Caco-2 (cell line): ENCODE measurements around the gene PPFIBP1. TPM values are rescaled to one million over a fixed set of nuclear protein-coding genes. Genes with fewer than 3 reads are reported as not detected.

Experiments
- BruUV-seq: library from RNA; stranded (reverse); fragments of 400-500 nt; replicated peaks from 2 replicates; lab custom pipeline; 2021; lab: Mats Ljungman, UMichigan
- CTCF ChIA-PET: fragments of 300-600 bp; sonication (Branson Sonifier 250); formaldehyde crosslinking; loops from one replicate; lab custom pipeline; 2022; ENCODE audit warnings: antibody characterized with exemption; lab: Charles Lee
- POLR2A ChIA-PET: fragments of 300-600 bp; sonication (Branson Sonifier 250); formaldehyde crosslinking; loops from one replicate; lab custom pipeline; 2022; ENCODE audit warnings: antibody characterized with exemption; lab: Charles Lee
- DNase-seq, 2 experiments: peaks; one replicate each; pipeline versions ENCODE4 v3.0.0 to v3.0.0-alpha.2; 2020 to 2022
- H3K27me3 ChIP-seq: replicated peaks from 2 replicates; pipeline ENCODE4 v1.6.0; 2011; ENCODE audit warnings: low read length; ENCODE audit not compliant: control insufficient read depth, insufficient read depth
- H3K36me3 ChIP-seq: 2 replicates; pipeline ENCODE4 v1.5.1; 2011; ENCODE audit warnings: low read length; ENCODE audit not compliant: control insufficient read depth, insufficient read depth
- H3K4me1 ChIP-seq: fragments of 250-450 bp; sonication (Bioruptor Pico); 2 replicates; pipeline ENCODE4 v1.5.1; 2020; ENCODE audit warnings: mild to moderate bottlenecking
- H3K4me3 ChIP-seq: 2 replicates; pipeline ENCODE4 v1.5.1; 2011; ENCODE audit warnings: low read depth, mild to moderate bottlenecking, control low read depth, low read length
- H3K9me3 ChIP-seq: fragments of 250-450 bp; sonication (Bioruptor Pico); 2 replicates; pipeline ENCODE4 v1.5.1; 2020; ENCODE audit warnings: mild to moderate bottlenecking, moderate library complexity
- H3K27ac Mint-ChIP-seq: one replicate; pipeline ENCODE4 v1.8.0; 2022; ENCODE audit warnings: mixed read lengths; ENCODE audit not compliant: unreplicated experiment
- H3K27me3 Mint-ChIP-seq: one replicate; pipeline ENCODE4 v1.8.0; 2022; ENCODE audit warnings: mixed read lengths; ENCODE audit not compliant: insufficient read depth, unreplicated experiment
- H3K36me3 Mint-ChIP-seq: one replicate; pipeline ENCODE4 v1.8.0; 2022; ENCODE audit warnings: mild to moderate bottlenecking, mixed read lengths; ENCODE audit not compliant: insufficient read depth, unreplicated experiment
- H3K4me1 Mint-ChIP-seq: one replicate; pipeline ENCODE4 v1.8.0; 2022; ENCODE audit warnings: low read depth, mixed read lengths; ENCODE audit not compliant: unreplicated experiment
- H3K4me3 Mint-ChIP-seq: one replicate; pipeline ENCODE4 v1.8.0; 2022; ENCODE audit warnings: mild to moderate bottlenecking, moderate library complexity, mixed read lengths; ENCODE audit not compliant: unreplicated experiment
- H3K9me3 Mint-ChIP-seq: one replicate; pipeline ENCODE4 v1.8.0; 2022; ENCODE audit warnings: mixed read lengths; ENCODE audit not compliant: unreplicated experiment
- CTCF ChIP-seq, 2 experiments: fragments of 200-600 bp in 1 of 2; IDR thresholded peaks; 1 replicate in 1 of 2; 2 replicates in 1 of 2; pipeline versions ENCODE4 v1.5.1 to v1.8.0; 2011 to 2022; ENCODE audit warnings: antibody characterized with exemption in 1 of 2, control low read depth in 1 of 2, inconsistent platforms in 1 of 2, low read depth in 1 of 2, low read length in 1 of 2, mild to moderate bottlenecking in 1 of 2, moderate library complexity in 1 of 2; ENCODE audit not compliant: insufficient read depth in 1 of 2, severe bottlenecking in 1 of 2, unreplicated experiment in 1 of 2
- intact Hi-C: fragments of 100-400 bp; cut with micrococcal nuclease; formaldehyde crosslinking; loops from one replicate; pipeline ENCODE4 v1.10.0; 2022; ENCODE audit not compliant: unreplicated experiment
- total RNA-seq: library from RNA; stranded (reverse); gene quantifications from 2 replicates; pipeline ENCODE4 v1.2.3, GENCODE V29; 2022

The PPFIBP1 gene
- total RNA-seq, 1 experiment from 2014 or later = 109 TPM

GRCh38 chr12:27644158-27644845, 120.3 kb downstream of the PPFIBP1 start:
- no peaks in the 10 kb centered on the region for H3K9me3 ChIP-seq
- Mint-ChIP-seq H3K4me1 (peaks cover 17% of the 10 kb centered on the region), H3K36me3 (peaks cover 38% of the 10 kb centered on the region), H3K27me3 (no peaks in the 10 kb centered on the region), H3K4me3 (no peak overlapping the region), H3K27ac (no peak overlapping the region), H3K9me3 (no peaks in the 10 kb centered on the region)
- intact Hi-C loops = no loop called here
- CTCF ChIA-PET = no interaction called here
- DNase-seq = no peak
- H3K27me3 ChIP-seq = no peaks in the 10 kb centered on the region
- peaks cover 4% of the 10 kb centered on the region; the same call in 1 of the 2 replicates for H3K4me1 ChIP-seq
- no peaks in the 10 kb centered on the region for H3K36me3 ChIP-seq
- no peak overlapping the region for H3K4me3 ChIP-seq
- TF ChIP-seq CTCF (IDR thresholded peaks at IDR 0.05; ENCODE audit: insufficient read depth in 1 of 2, low read depth in 1 of 2, low read length in 1 of 2, severe bottlenecking in 1 of 2, unreplicated experiment in 1 of 2) = no peak
- BruUV-seq = no TSS peak
- POLR2A ChIA-PET = no interaction called here

DNA sequence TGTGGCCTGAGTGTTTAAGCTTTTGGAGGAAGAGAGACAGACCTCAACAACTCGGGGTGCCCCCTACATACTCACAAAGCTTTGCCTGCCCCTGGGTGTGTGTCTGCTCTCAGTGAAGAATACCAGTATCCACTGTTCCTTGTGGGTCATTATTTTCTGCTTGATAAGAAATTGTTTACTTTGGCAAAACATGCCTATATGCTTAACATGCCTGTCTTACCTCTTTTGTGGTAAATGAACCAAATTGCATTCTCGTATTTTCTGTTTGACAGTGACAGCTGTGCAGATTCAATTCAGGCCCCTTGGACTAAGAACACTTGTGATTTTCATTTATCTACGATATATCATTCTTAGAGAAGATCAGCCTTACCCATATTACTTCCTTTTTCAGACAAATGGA, 121.7 kb downstream of the PPFIBP1 start:
- no peak for DNase-seq
- no peaks in the 10 kb centered on the region for H3K9me3 Mint-ChIP-seq
- H3K4me1 Mint-ChIP-seq = peaks cover 14% of the 10 kb centered on the region
- ChIA-PET POLR2A (no interaction called here), CTCF (no interaction called here)
- no peak for TF ChIP-seq CTCF (IDR thresholded peaks at IDR 0.05; ENCODE audit: insufficient read depth in 1 of 2, low read depth in 1 of 2, low read length in 1 of 2, severe bottlenecking in 1 of 2, unreplicated experiment in 1 of 2)
- H3K27ac Mint-ChIP-seq = no peak overlapping the region
- H3K36me3 Mint-ChIP-seq = peaks cover 38% of the 10 kb centered on the region
- intact Hi-C loops = no loop called here
- Histone ChIP-seq H3K9me3 (no peaks in the 10 kb centered on the region), H3K36me3 (no peaks in the 10 kb centered on the region), H3K27me3 (no peaks in the 10 kb centered on the region), H3K4me1 (no peaks in the 10 kb centered on the region), H3K4me3 (no peak overlapping the region)
- H3K27me3 Mint-ChIP-seq = no peaks in the 10 kb centered on the region
- no peak overlapping the region for H3K4me3 Mint-ChIP-seq
- BruUV-seq = no TSS peak

- Mint-ChIP-seq H3K27me3 (no peaks in the 10 kb centered on the region), H3K4me3 (no peak overlapping the region), H3K27ac (no peak overlapping the region), H3K36me3 (peaks cover 38% of the 10 kb centered on the region), H3K9me3 (no peaks in the 10 kb centered on the region), H3K4me1 (peaks cover 14% of the 10 kb centered on the region)
- DNase-seq = no peak
- Histone ChIP-seq H3K27me3 (no peaks in the 10 kb centered on the region), H3K9me3 (no peaks in the 10 kb centered on the region), H3K36me3 (no peaks in the 10 kb centered on the region), H3K4me3 (no peak overlapping the region), H3K4me1 (no peaks in the 10 kb centered on the region)
- intact Hi-C loops = no loop called here
- no TSS peak for BruUV-seq
- CTCF ChIA-PET = no interaction called here
- TF ChIP-seq CTCF (IDR thresholded peaks at IDR 0.05; ENCODE audit: insufficient read depth in 1 of 2, low read depth in 1 of 2, low read length in 1 of 2, severe bottlenecking in 1 of 2, unreplicated experiment in 1 of 2) = no peak
- POLR2A ChIA-PET = no interaction called here
Measured at GRCh38 chr12:27646149-27646548, 122.1 kb downstream of the PPFIBP1 start.
